ENCODE measurements around the gene GNMT.

GRCh38 chr6:42968126-42968701 lies 7.7 kb downstream of the GNMT start:
- TF ChIP-seq CTCF (IDR thresholded peaks at IDR 0.05; ENCODE audit: low read length): no peak
- no peak for TF ChIP-seq EZH2 (IDR thresholded peaks at IDR 0.05; ENCODE audit: borderline replicate concordance, low read length)
